MCF 10A (cell line): Measurements from ENCODE around the gene CEL. TPM values are rescaled to one million over a fixed set of nuclear protein-coding genes. Genes with fewer than 3 reads are reported as not detected.
"Not testable (repeated sequence)": the region's sequence is repeated elsewhere in the genome, so short reads cannot be mapped to it uniquely, and the experiment has no call there.

Experiments used
- BruUV-seq: library from RNA; stranded (reverse); fragments of 400-500 nt; replicated peaks from 2 replicates; lab custom pipeline; 2021; lab: Mats Ljungman, UMichigan
- CTCF ChIA-PET: fragments of 300-600 bp; sonication (Branson Sonifier 250); formaldehyde crosslinking; extraction: SDS; loops from one replicate; lab custom pipeline; 2021; ENCODE audit warnings: antibody characterized with exemption, inconsistent platforms; lab: Yijun Ruan, JAX
- POLR2A ChIA-PET: fragments of 300-600, 350-650 bp; sonication (Branson Sonifier 250); formaldehyde crosslinking; extraction: SDS; loops from one replicate; lab custom pipeline; 2020; ENCODE audit warnings: antibody characterized with exemption, inconsistent platforms; lab: Yijun Ruan, JAX
- DNase-seq: peaks from one replicate; pipeline ENCODE4 v3.0.0-alpha.2; 2018; ENCODE audit not compliant: unreplicated experiment
- H3K27ac Mint-ChIP-seq: one replicate; pipeline ENCODE4 v1.8.0; 2022; ENCODE audit warnings: mild to moderate bottlenecking, low read depth, mixed read lengths; ENCODE audit not compliant: unreplicated experiment
- H3K27me3 Mint-ChIP-seq: one replicate; pipeline ENCODE4 v1.8.0; 2022; ENCODE audit warnings: mixed read lengths; ENCODE audit not compliant: insufficient read depth, unreplicated experiment
- H3K36me3 Mint-ChIP-seq: one replicate; pipeline ENCODE4 v1.8.0; 2022; ENCODE audit warnings: mild to moderate bottlenecking, moderate library complexity, mixed read lengths; ENCODE audit not compliant: insufficient read depth, unreplicated experiment
- H3K4me1 Mint-ChIP-seq: one replicate; pipeline ENCODE4 v1.8.0; 2022; ENCODE audit warnings: mixed read lengths; ENCODE audit not compliant: insufficient read depth, unreplicated experiment
- H3K4me3 Mint-ChIP-seq: one replicate; pipeline ENCODE4 v1.8.0; 2022; ENCODE audit warnings: mild to moderate bottlenecking, moderate library complexity, mixed read lengths; ENCODE audit not compliant: unreplicated experiment
- H3K9me3 Mint-ChIP-seq: one replicate; pipeline ENCODE4 v1.8.0; 2022; ENCODE audit warnings: mixed read lengths; ENCODE audit not compliant: unreplicated experiment
- CTCF ChIP-seq: fragments of 200-600 bp; IDR thresholded peaks from one replicate; pipeline ENCODE4 v1.8.0; 2022; ENCODE audit warnings: antibody characterized with exemption, mild to moderate bottlenecking; ENCODE audit not compliant: unreplicated experiment
- intact Hi-C: fragments of 100-400 bp; cut with micrococcal nuclease; formaldehyde crosslinking; loops from 2 replicates; pipeline ENCODE4 v1.14.1; 2022
- total RNA-seq: library from RNA; stranded (reverse); gene quantifications from 2 replicates; pipeline ENCODE4 v1.2.3, GENCODE V29; 2022

The CEL gene
- total RNA-seq, 1 experiment from 2014 or later, result 1.9 TPM

- no peaks in the 10 kb centered on the region for H3K9me3 Mint-ChIP-seq
- ChIA-PET CTCF (interaction anchor here (0.7 to 1.0 kb wide), 5 partner anchors 13 to 114 kb away, joined by 3 to 5 read pairs (median 3); no protein-coding TSS in a partner anchor), POLR2A (interaction anchor here (0.9 to 1.6 kb wide), 2 partner anchors 109 to 114 kb away, joined by 3 to 4 read pairs; no protein-coding TSS in a partner anchor)
- peak; percentile 33 for DNase-seq
- peaks cover 7% of the 10 kb centered on the region for H3K36me3 Mint-ChIP-seq
- H3K27me3 Mint-ChIP-seq, result no peaks in the 10 kb centered on the region
- intact Hi-C loops, result no loop called here
- no peak overlapping the region for H3K4me3 Mint-ChIP-seq
- TF ChIP-seq CTCF, result no peak
- no TSS peak for BruUV-seq
- H3K4me1 Mint-ChIP-seq, result peaks cover 29% of the 10 kb centered on the region
- no peak overlapping the region for H3K27ac Mint-ChIP-seq
These were observed 26.1 kb upstream of the CEL start for GRCh38 chr9:133035669-133036068.

- Mint-ChIP-seq H3K36me3 (peaks cover 15% of the 10 kb centered on the region), H3K9me3 (no peaks in the 10 kb centered on the region), H3K4me3 (no peak overlapping the region), H3K4me1 (peaks cover 14% of the 10 kb centered on the region), H3K27ac (peak overlapping the region; percentile 25), H3K27me3 (no peaks in the 10 kb centered on the region)
- ChIA-PET CTCF (interaction anchor here (0.6 to 1.5 kb wide), 9 partner anchors 11 to 135 kb away, joined by 3 to 6 read pairs (median 3); no protein-coding TSS in a partner anchor), POLR2A (interaction anchor here (0.7 to 1.6 kb wide), 2 partner anchors 7 to 31 kb away, joined by 3 to 6 read pairs; partner anchors contain the start of gene GTF3C5)
- BruUV-seq, result no TSS peak
- no peak for DNase-seq
- intact Hi-C loops, result no loop called here
- no peak for TF ChIP-seq CTCF
These were observed 23.8 kb upstream of the CEL start for GRCh38 chr9:133037775-133038515.

GRCh38 chr9:133040892-133041479 lies 20.8 kb upstream of the CEL start:
- peak; percentile 39 for DNase-seq
- H3K36me3 Mint-ChIP-seq, result peaks cover 35% of the 10 kb centered on the region
- H3K9me3 Mint-ChIP-seq, H3K27me3 Mint-ChIP-seq, H3K27ac Mint-ChIP-seq, H3K4me3 Mint-ChIP-seq, intact Hi-C loops, H3K4me1 Mint-ChIP-seq, BruUV-seq: not testable (repeated sequence)
- peak; percentile 67 for TF ChIP-seq CTCF
- ChIA-PET CTCF (interaction anchor here (0.6 to 1.5 kb wide), 10 partner anchors 8 to 290 kb away, joined by 3 to 11 read pairs (median 4); no protein-coding TSS in a partner anchor), POLR2A (interaction anchor here (1.8 kb wide), 1 partner anchor 10 kb away, joined by 12 read pairs; the partner anchor contains the start of gene GTF3C5)

GRCh38 chr9:133041958-133042357 lies 19.8 kb upstream of the CEL start:
- Mint-ChIP-seq H3K36me3 (peaks cover 42% of the 10 kb centered on the region), H3K27ac (no peak overlapping the region), H3K27me3 (no peaks in the 10 kb centered on the region), H3K4me1 (no peaks in the 10 kb centered on the region), H3K9me3 (no peaks in the 10 kb centered on the region), H3K4me3 (no peak overlapping the region)
- ChIA-PET POLR2A (interaction anchor here (1.8 kb wide), 1 partner anchor 11 kb away, joined by 12 read pairs; the partner anchor contains the start of gene GTF3C5), CTCF (interaction anchor here (0.6 to 2.5 kb wide), 6 partner anchors 9 to 105 kb away, joined by 3 to 10 read pairs (median 6); partner anchors contain the start of gene GTF3C5)
- no peak for TF ChIP-seq CTCF
- no peak for DNase-seq
- BruUV-seq, result no TSS peak
- intact Hi-C loops, result no loop called here
